Cardiac fibroblast (primary cell): Measurements from ENCODE around the gene SYNGR3.
A peak's percentile ranks its signal among the peaks of the same experiment; 100 is the strongest.

ENCODE experiments used
- DNase-seq, 2 donors: peaks; one replicate each; pipeline versions ENCODE4 v3.0.0 to v3.0.0-alpha.2; 2010; ENCODE audit warnings: low read depth in 2 of 2
- H3K4me3 ChIP-seq, 2 donors: replicated peaks in 1 of 2; 1 replicate in 1 of 2; 2 replicates in 1 of 2; pipeline ENCODE4 v1.5.1; 2011; ENCODE audit warnings: low read depth in 2 of 2, low read length in 2 of 2, mild to moderate bottlenecking in 2 of 2, moderate library complexity in 1 of 2
- CTCF ChIP-seq: IDR thresholded peaks from one replicate; pipeline ENCODE4 v1.5.1; 2011; ENCODE audit warnings: low read depth, mild to moderate bottlenecking, low read length, inconsistent platforms

The SYNGR3 gene

GRCh38 chr16:1968146-1968953 is 21.4 kb upstream of the SYNGR3 start:
- no peak for TF ChIP-seq CTCF
- no peak for DNase-seq
- no peak overlapping the region for H3K4me3 ChIP-seq

GRCh38 chr16:1971796-1972489 is 17.8 kb upstream of the SYNGR3 start, which contains the start of gene TBL3:
Gene TBL3 (plus strand): TSS chr16:1972053. CDS start chr16:1972165, 112 bp downstream.
- H3K4me3 ChIP-seq = peak within 1 kb of the TSS; percentile 97
- no peak for TF ChIP-seq CTCF
- DNase-seq = peak; percentile 93 to 95

GRCh38 chr16:1972490-1972877 is 17.3 kb upstream of the SYNGR3 start:
- peak overlapping the region; percentile 97 for H3K4me3 ChIP-seq
- TF ChIP-seq CTCF = no peak
- DNase-seq = peak in 1 of 2 donors; percentile 33

GRCh38 chr16:1973461-1974156 is 16.2 kb upstream of the SYNGR3 start:
- no peak overlapping the region for H3K4me3 ChIP-seq
- no peak for DNase-seq
- TF ChIP-seq CTCF = no peak

GRCh38 chr16:1974157-1975070 is 15.4 kb upstream of the SYNGR3 start:
- no peak overlapping the region for H3K4me3 ChIP-seq
- no peak for TF ChIP-seq CTCF
- no peak for DNase-seq
